Measurements from ENCODE around the gene TP53BP2.

The TP53BP2 gene

GRCh38 chr1:223755432-223755792, 90.3 kb downstream of the TP53BP2 start:
- no peak for DNase-seq
- H3K27ac ChIP-seq (ENCODE audit: insufficient read depth in 1 of 2, low read depth in 1 of 2, low read length in 2 of 2, poor library complexity in 1 of 2, severe bottlenecking in 2 of 2) = no peak overlapping the region
- ChIA-PET POLR2A (no interaction called here), CTCF (interaction anchor here (1.2 kb wide), 1 partner anchor 15 kb away, joined by 3 read pairs; no protein-coding TSS in a partner anchor)
- H3K4me1 ChIP-seq (ENCODE audit: control extremely low read depth in 1 of 4, control insufficient read depth in 4 of 4, insufficient read depth in 4 of 4, low read length in 3 of 4) = no peaks in the 10 kb centered on the region
- WGBS (ENCODE audit: insufficient coverage) = 98% methylated on average over 8 of the region's 9 CpGs
- no peaks in the 10 kb centered on the region for H3K9me3 ChIP-seq (ENCODE audit: control extremely low read depth in 1 of 5, control insufficient read depth in 4 of 5, insufficient read depth in 2 of 5, low read depth in 1 of 5, low read length in 4 of 5)
- H3K27me3 ChIP-seq (replicated peaks in 2 of 5; ENCODE audit: control insufficient read depth in 4 of 5, insufficient read depth in 5 of 5, low read length in 4 of 5) = no peaks in the 10 kb centered on the region
- H3K4me3 ChIP-seq (ENCODE audit: control insufficient read depth in 1 of 7, extremely low read depth in 1 of 7, insufficient read depth in 4 of 7, low read depth in 2 of 7, low read length in 6 of 7) = no peak overlapping the region
- peaks cover 0 to 63% (median 23%) of the 10 kb centered on the region in 4 experiments for H3K36me3 ChIP-seq (ENCODE audit: control insufficient read depth in 4 of 4, insufficient read depth in 4 of 4, low read length in 3 of 4)

GRCh38 chr1:223754681-223755431, 90.9 kb downstream of the TP53BP2 start:
- Histone ChIP-seq H3K4me1 (ENCODE audit: control extremely low read depth in 1 of 4, control insufficient read depth in 4 of 4, insufficient read depth in 4 of 4, low read length in 3 of 4) (no peaks in the 10 kb centered on the region), H3K9me3 (ENCODE audit: control extremely low read depth in 1 of 5, control insufficient read depth in 4 of 5, insufficient read depth in 2 of 5, low read depth in 1 of 5, low read length in 4 of 5) (no peaks in the 10 kb centered on the region), H3K4me3 (ENCODE audit: control insufficient read depth in 1 of 7, extremely low read depth in 1 of 7, insufficient read depth in 4 of 7, low read depth in 2 of 7, low read length in 6 of 7) (no peak overlapping the region), H3K36me3 (ENCODE audit: control insufficient read depth in 4 of 4, insufficient read depth in 4 of 4, low read length in 3 of 4) (peaks cover 0 to 60% (median 22%) of the 10 kb centered on the region in 4 experiments), H3K27me3 (replicated peaks in 2 of 5; ENCODE audit: control insufficient read depth in 4 of 5, insufficient read depth in 5 of 5, low read length in 4 of 5) (no peaks in the 10 kb centered on the region), H3K27ac (ENCODE audit: insufficient read depth in 1 of 2, low read depth in 1 of 2, low read length in 2 of 2, poor library complexity in 1 of 2, severe bottlenecking in 2 of 2) (no peak overlapping the region)
- POLR2A ChIA-PET = no interaction called here
- WGBS (ENCODE audit: insufficient coverage) = 98% methylated on average over 17 of the region's 17 CpGs
- CTCF ChIA-PET = interaction anchor here (0.8 kb wide), 1 partner anchor 56 kb away, joined by 3 read pairs; no protein-coding TSS in a partner anchor
- DNase-seq = no peak

GRCh38 chr1:223752721-223753515, 92.8 kb downstream of the TP53BP2 start:
- H3K4me3 ChIP-seq (ENCODE audit: control insufficient read depth in 1 of 7, extremely low read depth in 1 of 7, insufficient read depth in 4 of 7, low read depth in 2 of 7, low read length in 6 of 7) = no peak overlapping the region
- H3K4me1 ChIP-seq (ENCODE audit: control extremely low read depth in 1 of 4, control insufficient read depth in 4 of 4, insufficient read depth in 4 of 4, low read length in 3 of 4) = peaks cover 0 to 8% (median 6%) of the 10 kb centered on the region in 4 experiments
- POLR2A ChIA-PET = no interaction called here
- 93% methylated on average over 13 of the region's 15 CpGs for WGBS (ENCODE audit: insufficient coverage)
- H3K36me3 ChIP-seq (ENCODE audit: control insufficient read depth in 4 of 4, insufficient read depth in 4 of 4, low read length in 3 of 4) = peaks cover 0 to 55% (median 19%) of the 10 kb centered on the region in 4 experiments
- CTCF ChIA-PET = interaction anchor here (0.7 to 10.4 kb wide), 9 partner anchors 8 to 56 kb away, joined by 3 to 98 read pairs (median 4); no protein-coding TSS in a partner anchor
- no peak overlapping the region for H3K27ac ChIP-seq (ENCODE audit: insufficient read depth in 1 of 2, low read depth in 1 of 2, low read length in 2 of 2, poor library complexity in 1 of 2, severe bottlenecking in 2 of 2)
- peaks cover 0 to 2% (median 0%) of the 10 kb centered on the region in 5 experiments for H3K27me3 ChIP-seq (replicated peaks in 2 of 5; ENCODE audit: control insufficient read depth in 4 of 5, insufficient read depth in 5 of 5, low read length in 4 of 5)
- H3K9me3 ChIP-seq (ENCODE audit: control extremely low read depth in 1 of 5, control insufficient read depth in 4 of 5, insufficient read depth in 2 of 5, low read depth in 1 of 5, low read length in 4 of 5) = no peaks in the 10 kb centered on the region
- no peak for DNase-seq

DNA sequence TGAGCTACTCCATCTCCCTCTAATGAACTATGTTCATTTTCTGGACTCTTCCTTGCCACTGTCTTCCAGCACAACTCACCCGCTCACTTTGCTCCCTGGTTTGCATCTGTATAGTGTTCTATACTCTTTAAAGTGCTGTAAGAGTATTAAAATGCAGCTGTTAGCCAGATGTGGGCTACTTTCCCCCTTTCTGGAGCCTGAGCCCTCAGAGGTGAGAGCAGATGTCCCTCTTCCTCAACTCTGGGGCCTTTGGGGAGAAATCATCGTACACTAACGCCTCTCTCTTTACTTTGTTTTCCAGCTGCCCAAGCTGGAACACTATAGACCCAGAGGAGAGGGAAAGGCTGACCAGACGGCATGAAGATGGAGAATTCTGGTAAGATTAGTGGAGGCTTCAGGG, 94.1 kb downstream of the TP53BP2 start:
- Histone ChIP-seq H3K27me3 (replicated peaks in 2 of 5; ENCODE audit: control insufficient read depth in 4 of 5, insufficient read depth in 5 of 5, low read length in 4 of 5) (peaks cover 0 to 2% (median 0%) of the 10 kb centered on the region in 5 experiments), H3K36me3 (ENCODE audit: control insufficient read depth in 4 of 4, insufficient read depth in 4 of 4, low read length in 3 of 4) (peaks cover 4 to 60% (median 18%) of the 10 kb centered on the region in 4 experiments), H3K4me3 (ENCODE audit: control insufficient read depth in 1 of 7, extremely low read depth in 1 of 7, insufficient read depth in 4 of 7, low read depth in 2 of 7, low read length in 6 of 7) (no peak overlapping the region), H3K27ac (ENCODE audit: insufficient read depth in 1 of 2, low read depth in 1 of 2, low read length in 2 of 2, poor library complexity in 1 of 2, severe bottlenecking in 2 of 2) (no peak overlapping the region), H3K9me3 (ENCODE audit: control extremely low read depth in 1 of 5, control insufficient read depth in 4 of 5, insufficient read depth in 2 of 5, low read depth in 1 of 5, low read length in 4 of 5) (no peaks in the 10 kb centered on the region), H3K4me1 (ENCODE audit: control extremely low read depth in 1 of 4, control insufficient read depth in 4 of 4, insufficient read depth in 4 of 4, low read length in 3 of 4) (peaks cover 0 to 8% (median 6%) of the 10 kb centered on the region in 4 experiments)
- DNase-seq = no peak
- POLR2A ChIA-PET = no interaction called here
- no CpG with 5 or more reads among the region's 4 CpGs for WGBS (ENCODE audit: insufficient coverage)
- CTCF ChIA-PET = interaction anchor here (0.8 to 10.4 kb wide), 8 partner anchors 9 to 760 kb away, joined by 3 to 98 read pairs (median 6); partner anchors contain the start of gene CAPN2

GRCh38 chr1:223750730-223751570, 94.8 kb downstream of the TP53BP2 start:
- ChIA-PET POLR2A (no interaction called here), CTCF (interaction anchor here (0.8 to 10.4 kb wide), 13 partner anchors 9 to 761 kb away, joined by 3 to 98 read pairs (median 11); partner anchors contain the start of gene CAPN2)
- peaks cover 4 to 57% (median 19%) of the 10 kb centered on the region in 4 experiments for H3K36me3 ChIP-seq (ENCODE audit: control insufficient read depth in 4 of 4, insufficient read depth in 4 of 4, low read length in 3 of 4)
- H3K4me1 ChIP-seq (ENCODE audit: control extremely low read depth in 1 of 4, control insufficient read depth in 4 of 4, insufficient read depth in 4 of 4, low read length in 3 of 4) = peaks cover 0 to 8% (median 6%) of the 10 kb centered on the region in 4 experiments
- peaks cover 0 to 2% (median 0%) of the 10 kb centered on the region in 5 experiments for H3K27me3 ChIP-seq (replicated peaks in 2 of 5; ENCODE audit: control insufficient read depth in 4 of 5, insufficient read depth in 5 of 5, low read length in 4 of 5)
- H3K4me3 ChIP-seq (ENCODE audit: control insufficient read depth in 1 of 7, extremely low read depth in 1 of 7, insufficient read depth in 4 of 7, low read depth in 2 of 7, low read length in 6 of 7) = no peak overlapping the region
- DNase-seq = no peak
- no peaks in the 10 kb centered on the region for H3K9me3 ChIP-seq (ENCODE audit: control extremely low read depth in 1 of 5, control insufficient read depth in 4 of 5, insufficient read depth in 2 of 5, low read depth in 1 of 5, low read length in 4 of 5)
- H3K27ac ChIP-seq (ENCODE audit: insufficient read depth in 1 of 2, low read depth in 1 of 2, low read length in 2 of 2, poor library complexity in 1 of 2, severe bottlenecking in 2 of 2) = no peak overlapping the region
- 96% methylated on average over 10 of the region's 13 CpGs for whole genome bisulfite sequencing (ENCODE audit: insufficient coverage)

DNA sequence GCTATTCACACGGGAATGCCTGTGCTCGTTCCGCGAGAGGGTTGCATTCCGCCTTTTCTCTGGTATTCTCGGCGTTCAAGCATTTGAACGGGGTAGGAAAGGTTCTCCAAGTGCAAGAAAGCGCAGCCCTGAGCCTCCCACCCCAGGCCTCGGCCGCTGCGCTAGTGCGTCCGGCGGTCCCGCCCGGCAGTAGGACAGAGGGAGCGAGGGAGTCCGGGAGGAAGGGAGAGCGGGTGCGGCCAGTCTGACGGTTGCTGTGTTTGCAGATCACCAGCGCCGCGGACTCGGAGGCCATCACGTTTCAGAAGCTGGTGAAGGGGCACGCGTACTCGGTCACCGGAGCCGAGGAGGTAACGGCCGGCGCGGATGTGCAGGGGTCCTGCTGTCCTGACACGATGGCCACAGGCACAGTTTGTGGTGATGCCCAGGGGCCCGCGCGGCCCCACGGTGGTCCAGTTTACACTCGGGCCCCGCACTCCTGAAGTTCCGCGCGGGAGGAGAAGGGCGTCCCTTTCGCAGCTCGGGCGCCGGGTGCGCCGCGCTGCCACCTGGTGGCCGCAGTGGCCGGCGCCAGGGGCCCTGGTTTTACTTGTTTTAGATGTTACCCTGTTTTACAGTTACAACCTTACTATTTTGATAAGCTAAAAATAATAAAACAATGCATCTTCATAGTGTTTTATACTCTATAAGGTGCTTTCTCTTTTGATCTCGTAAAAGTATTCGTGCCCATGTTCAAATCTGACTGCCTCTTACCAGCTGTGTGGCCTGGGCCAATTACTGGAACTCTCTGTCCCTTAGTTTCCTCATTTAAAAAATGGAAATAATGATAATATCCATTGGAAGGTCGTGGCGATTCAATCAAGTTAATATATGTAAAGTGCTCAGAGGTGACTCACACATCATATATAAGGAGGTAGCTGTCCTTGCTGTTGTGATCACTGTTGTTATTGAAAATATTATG, 96.7 kb downstream of the TP53BP2 start:
- H3K27me3 ChIP-seq (replicated peaks in 2 of 5; ENCODE audit: control insufficient read depth in 4 of 5, insufficient read depth in 5 of 5, low read length in 4 of 5) = peaks cover 0 to 2% (median 0%) of the 10 kb centered on the region in 5 experiments
- POLR2A ChIA-PET = interaction anchor here (1.4 kb wide), 1 partner anchor 37 kb away, joined by 5 read pairs; the partner anchor contains the start of gene CAPN2
- no peak overlapping the region for H3K27ac ChIP-seq (ENCODE audit: insufficient read depth in 1 of 2, low read depth in 1 of 2, low read length in 2 of 2, poor library complexity in 1 of 2, severe bottlenecking in 2 of 2)
- peaks cover 4 to 47% (median 13%) of the 10 kb centered on the region in 4 experiments for H3K36me3 ChIP-seq (ENCODE audit: control insufficient read depth in 4 of 4, insufficient read depth in 4 of 4, low read length in 3 of 4)
- H3K9me3 ChIP-seq (ENCODE audit: control extremely low read depth in 1 of 5, control insufficient read depth in 4 of 5, insufficient read depth in 2 of 5, low read depth in 1 of 5, low read length in 4 of 5) = no peaks in the 10 kb centered on the region
- peak; percentile 46 to 72 (median 72) for DNase-seq
- 8% methylated on average over 44 of the region's 61 CpGs for WGBS (ENCODE audit: insufficient coverage)
- peaks cover 0 to 8% (median 6%) of the 10 kb centered on the region in 4 experiments for H3K4me1 ChIP-seq (ENCODE audit: control extremely low read depth in 1 of 4, control insufficient read depth in 4 of 4, insufficient read depth in 4 of 4, low read length in 3 of 4)
- H3K4me3 ChIP-seq (ENCODE audit: control insufficient read depth in 1 of 7, extremely low read depth in 1 of 7, insufficient read depth in 4 of 7, low read depth in 2 of 7, low read length in 6 of 7) = peak overlapping the region; percentile 24 to 85 (median 67)
- CTCF ChIA-PET = interaction anchor here (0.6 to 10.4 kb wide), 26 partner anchors 9 to 192 kb away, joined by 3 to 98 read pairs (median 7); partner anchors contain the start of gene CAPN2
